T-helper 17 cell (primary cell): ENCODE data around the gene LRP2. TPM values are rescaled to one million over a fixed set of nuclear protein-coding genes. Genes with fewer than 3 reads are reported as not detected.
A peak's percentile ranks its signal among the peaks of the same experiment; 100 is the strongest.

Source experiments
- ATAC-seq: fragments of 150-1000 bp; cut with Tn5 transposase; 2 replicates; pipeline ENCODE4 v1.10.0; 2021; ENCODE audit warnings: mild to moderate bottlenecking, moderate library complexity
- DNase-seq, 3 donors: peaks; one replicate each; pipeline versions ENCODE4 v3.0.0 to v3.0.0-alpha.2; 2020 to 2021
- H3K9me3 ChIP-seq: one replicate; pipeline ENCODE4 v1.7.0; 2013; ENCODE audit warnings: low read length, mild to moderate bottlenecking; ENCODE audit not compliant: control insufficient read depth, poor library complexity, severe bottlenecking
- H3K27ac Mint-ChIP-seq: one replicate; pipeline ENCODE4 v1.8.0; 2022; ENCODE audit warnings: mild to moderate bottlenecking, moderate library complexity, mixed read lengths
- H3K27me3 Mint-ChIP-seq: one replicate; pipeline ENCODE4 v1.8.0; 2022; ENCODE audit warnings: mixed read lengths
- H3K36me3 Mint-ChIP-seq: one replicate; pipeline ENCODE4 v1.8.0; 2022; ENCODE audit warnings: low read depth, mixed read lengths
- H3K4me1 Mint-ChIP-seq: one replicate; pipeline ENCODE4 v1.8.0; 2022; ENCODE audit warnings: mild to moderate bottlenecking, mixed read lengths
- H3K4me3 Mint-ChIP-seq: one replicate; pipeline ENCODE4 v1.8.0; 2022; ENCODE audit warnings: mild to moderate bottlenecking, moderate library complexity, mixed read lengths
- total RNA-seq, 4 donors: library from RNA in 2 of 4; stranded (reverse) in 2 of 4; gene quantifications; one replicate each; pipeline ENCODE4 v1.2.3 and lab custom pipeline; 2022 to 2026

The LRP2 gene
- total RNA-seq, 2 donors from 2014 or later = not detected

- no peak for DNase-seq
- peaks cover 40% of the 10 kb centered on the region for H3K4me1 Mint-ChIP-seq
- peak overlapping the region; percentile 39 for H3K4me3 Mint-ChIP-seq
- no peaks in the 10 kb centered on the region for H3K36me3 Mint-ChIP-seq
- H3K27me3 Mint-ChIP-seq = peaks cover 3% of the 10 kb centered on the region
- no peak overlapping the region for H3K27ac Mint-ChIP-seq
- no peaks in the 10 kb centered on the region for H3K9me3 ChIP-seq
- ATAC-seq = no peak
These were observed 254.0 kb downstream of the LRP2 start for GRCh38 chr2:169108099-169108884.

- DNase-seq (no peak), ATAC-seq (peak; percentile 96)
- Mint-ChIP-seq H3K27ac (no peak overlapping the region), H3K36me3 (no peaks in the 10 kb centered on the region), H3K4me3 (peak overlapping the region; percentile 39), H3K4me1 (peaks cover 40% of the 10 kb centered on the region), H3K27me3 (peaks cover 5% of the 10 kb centered on the region)
- H3K9me3 ChIP-seq = no peaks in the 10 kb centered on the region
These were observed 254.7 kb downstream of the LRP2 start for GRCh38 chr2:169107645-169108044.

GRCh38 chr2:169106563-169107545 lies 255.5 kb downstream of the LRP2 start:
- Mint-ChIP-seq H3K4me3 (peak overlapping the region; percentile 36), H3K36me3 (no peaks in the 10 kb centered on the region), H3K27ac (no peak overlapping the region), H3K4me1 (peaks cover 40% of the 10 kb centered on the region), H3K27me3 (peaks cover 5% of the 10 kb centered on the region)
- no peaks in the 10 kb centered on the region for H3K9me3 ChIP-seq
- ATAC-seq = peak; percentile 20
- DNase-seq = no peak

GRCh38 chr2:169106134-169106533 lies 256.2 kb downstream of the LRP2 start:
- H3K36me3 Mint-ChIP-seq = no peaks in the 10 kb centered on the region
- H3K27me3 Mint-ChIP-seq = peaks cover 5% of the 10 kb centered on the region
- H3K4me3 Mint-ChIP-seq = no peak overlapping the region
- peaks cover 40% of the 10 kb centered on the region for H3K4me1 Mint-ChIP-seq
- DNase-seq (no peak), ATAC-seq (no peak)
- no peaks in the 10 kb centered on the region for H3K9me3 ChIP-seq
- no peak overlapping the region for H3K27ac Mint-ChIP-seq

- Mint-ChIP-seq H3K27me3 (peaks cover 5% of the 10 kb centered on the region), H3K4me1 (peaks cover 40% of the 10 kb centered on the region), H3K36me3 (no peaks in the 10 kb centered on the region), H3K4me3 (no peak overlapping the region), H3K27ac (peak overlapping the region; percentile 24)
- H3K9me3 ChIP-seq = no peaks in the 10 kb centered on the region
- DNase-seq = no peak
- ATAC-seq = no peak
These were observed 256.9 kb downstream of the LRP2 start for GRCh38 chr2:169105476-169105875.

GRCh38 chr2:169104848-169105247 lies 257.5 kb downstream of the LRP2 start:
- H3K4me1 Mint-ChIP-seq = peaks cover 40% of the 10 kb centered on the region
- peak overlapping the region; percentile 24 for H3K27ac Mint-ChIP-seq

GRCh38 chr2:169095621-169096105 lies 266.7 kb downstream of the LRP2 start:
- Mint-ChIP-seq H3K27ac (no peak overlapping the region), H3K4me1 (peaks cover 9% of the 10 kb centered on the region)
- ATAC-seq = no peak

More at GRCh38 chr2:169104848-169105247, 257.5 kb downstream of the LRP2 start:
- Mint-ChIP-seq H3K36me3 (no peaks in the 10 kb centered on the region), H3K4me3 (no peak overlapping the region), H3K27me3 (peaks cover 5% of the 10 kb centered on the region)
- DNase-seq = no peak
- no peaks in the 10 kb centered on the region for H3K9me3 ChIP-seq
- ATAC-seq = no peak

GRCh38 chr2:169094676-169095075 lies 267.7 kb downstream of the LRP2 start:
- no peak for ATAC-seq
- H3K27ac Mint-ChIP-seq = no peak overlapping the region
- peaks cover 13% of the 10 kb centered on the region for H3K27me3 Mint-ChIP-seq
- no peak overlapping the region for H3K4me3 Mint-ChIP-seq
- H3K4me1 Mint-ChIP-seq = peaks cover 9% of the 10 kb centered on the region
- H3K9me3 ChIP-seq = no peaks in the 10 kb centered on the region
- H3K36me3 Mint-ChIP-seq = no peaks in the 10 kb centered on the region
- DNase-seq = no peak

More at GRCh38 chr2:169095621-169096105, 266.7 kb downstream of the LRP2 start:
- Mint-ChIP-seq H3K27me3 (peaks cover 13% of the 10 kb centered on the region), H3K36me3 (no peaks in the 10 kb centered on the region), H3K4me3 (no peak overlapping the region)
- no peaks in the 10 kb centered on the region for H3K9me3 ChIP-seq
- DNase-seq = no peak

- peaks cover 9% of the 10 kb centered on the region for H3K4me1 Mint-ChIP-seq
- H3K27me3 Mint-ChIP-seq = peaks cover 18% of the 10 kb centered on the region
- ATAC-seq = no peak
- DNase-seq = no peak
- no peaks in the 10 kb centered on the region for H3K36me3 Mint-ChIP-seq
- H3K27ac Mint-ChIP-seq = no peak overlapping the region
- H3K9me3 ChIP-seq = no peaks in the 10 kb centered on the region
- H3K4me3 Mint-ChIP-seq = no peak overlapping the region
These were observed 268.8 kb downstream of the LRP2 start for GRCh38 chr2:169093535-169093934.

- Mint-ChIP-seq H3K36me3 (no peaks in the 10 kb centered on the region), H3K27ac (no peak overlapping the region)
- ATAC-seq = no peak
These were observed 270.4 kb downstream of the LRP2 start for GRCh38 chr2:169091761-169092519.

GRCh38 chr2:169091256-169091655 lies 271.1 kb downstream of the LRP2 start:
- ATAC-seq (no peak), DNase-seq (no peak)
- no peaks in the 10 kb centered on the region for H3K9me3 ChIP-seq
- H3K27me3 Mint-ChIP-seq = peaks cover 11% of the 10 kb centered on the region
- H3K27ac Mint-ChIP-seq = no peak overlapping the region
- H3K4me3 Mint-ChIP-seq = no peak overlapping the region
- H3K4me1 Mint-ChIP-seq = peaks cover 7% of the 10 kb centered on the region
- peaks cover 2% of the 10 kb centered on the region for H3K36me3 Mint-ChIP-seq

More at GRCh38 chr2:169091761-169092519, 270.4 kb downstream of the LRP2 start:
- DNase-seq = no peak
- H3K9me3 ChIP-seq = no peaks in the 10 kb centered on the region
- H3K4me1 Mint-ChIP-seq = peaks cover 9% of the 10 kb centered on the region
- H3K4me3 Mint-ChIP-seq = no peak overlapping the region
- H3K27me3 Mint-ChIP-seq = peaks cover 17% of the 10 kb centered on the region

GRCh38 chr2:169090133-169090820 lies 272.1 kb downstream of the LRP2 start:
- Mint-ChIP-seq H3K27me3 (peaks cover 11% of the 10 kb centered on the region), H3K4me1 (no peaks in the 10 kb centered on the region), H3K27ac (no peak overlapping the region), H3K4me3 (no peak overlapping the region), H3K36me3 (peaks cover 2% of the 10 kb centered on the region)
- H3K9me3 ChIP-seq = no peaks in the 10 kb centered on the region
- ATAC-seq = no peak
- DNase-seq = no peak
